Trophoblast cell (in vitro differentiated cells and primary cell): ENCODE data around the gene MTG1.
A peak's percentile ranks its signal among the peaks of the same experiment; 100 is the strongest.
"Not testable (repeated sequence)": the region's sequence is repeated elsewhere in the genome, so short reads cannot be mapped to it uniquely, and the experiment has no call there.

ENCODE experiments used
- DNase-seq, 2 donors: peaks; one replicate each; pipeline ENCODE4 v3.0.0-alpha.2; 2016
- H2AFZ ChIP-seq: 2 replicates; pipeline ENCODE4 v1.6.1; 2013; ENCODE audit warnings: low read length, moderate library complexity, mild to moderate bottlenecking; ENCODE audit not compliant: insufficient read depth, poor library complexity
- H2AK5ac ChIP-seq: 2 replicates; pipeline ENCODE4 v1.6.1; 2013; ENCODE audit warnings: mild to moderate bottlenecking, low read length
- H2BK120ac ChIP-seq: 2 replicates; pipeline ENCODE4 v1.6.1; 2013; ENCODE audit warnings: low read length, mild to moderate bottlenecking, moderate library complexity; ENCODE audit not compliant: insufficient read depth, poor library complexity
- H2BK12ac ChIP-seq: 2 replicates; pipeline ENCODE4 v1.6.1; 2013; ENCODE audit warnings: mild to moderate bottlenecking, low read length, moderate library complexity
- H2BK5ac ChIP-seq: 2 replicates; pipeline ENCODE4 v1.6.1; 2013; ENCODE audit warnings: low read length, low read depth, moderate library complexity, mild to moderate bottlenecking; ENCODE audit not compliant: poor library complexity
- H3K14ac ChIP-seq: 2 replicates; pipeline ENCODE4 v1.6.1; 2013; ENCODE audit warnings: mild to moderate bottlenecking, low read length
- H3K18ac ChIP-seq: 2 replicates; pipeline ENCODE4 v1.6.1; 2013; ENCODE audit warnings: mild to moderate bottlenecking, low read length
- H3K23ac ChIP-seq: 2 replicates; pipeline ENCODE4 v1.6.1; 2013; ENCODE audit warnings: low read length
- H3K27ac ChIP-seq: 2 replicates; pipeline ENCODE4 v1.5.1; 2013; ENCODE audit warnings: low read depth, mild to moderate bottlenecking, inconsistent platforms, low read length, moderate library complexity
- H3K27me3 ChIP-seq: 2 replicates; pipeline ENCODE4 v1.6.1; 2013; ENCODE audit warnings: inconsistent platforms, mild to moderate bottlenecking, low read length, moderate library complexity; ENCODE audit not compliant: insufficient read depth
- H3K36me3 ChIP-seq, 2 experiments: 1 replicate in 1 of 2; 2 replicates in 1 of 2; pipeline ENCODE4 v1.6.1; 2013; ENCODE audit warnings: low read length in 2 of 2, mild to moderate bottlenecking in 2 of 2, moderate library complexity in 1 of 2; ENCODE audit not compliant: insufficient read depth in 2 of 2, control insufficient read depth in 1 of 2
- H3K4ac ChIP-seq: 2 replicates; pipeline ENCODE4 v1.6.1; 2013; ENCODE audit warnings: low read depth, mild to moderate bottlenecking, low read length, moderate library complexity
- H3K4me1 ChIP-seq, 2 experiments: 1 replicate in 1 of 2; 2 replicates in 1 of 2; pipeline ENCODE4 v1.6.1; 2013; ENCODE audit warnings: low read length in 2 of 2, mild to moderate bottlenecking in 2 of 2, moderate library complexity in 1 of 2; ENCODE audit not compliant: insufficient read depth in 2 of 2, control insufficient read depth in 1 of 2
- H3K4me2 ChIP-seq: 2 replicates; pipeline ENCODE4 v1.6.1; 2013; ENCODE audit warnings: inconsistent platforms, mild to moderate bottlenecking, low read length, moderate library complexity
- H3K4me3 ChIP-seq: 2 replicates; pipeline ENCODE4 v1.5.1; 2013; ENCODE audit warnings: mild to moderate bottlenecking, low read depth, low read length, inconsistent platforms
- H3K79me1 ChIP-seq: one replicate; pipeline ENCODE4 v1.6.1; 2013; ENCODE audit warnings: low read length
- H3K79me2 ChIP-seq: 2 replicates; pipeline ENCODE4 v1.6.1; 2013; ENCODE audit warnings: low read length, mild to moderate bottlenecking; ENCODE audit not compliant: control insufficient read depth, insufficient read depth, poor library complexity
- H3K9ac ChIP-seq: 2 replicates; pipeline ENCODE4 v1.6.1; 2013; ENCODE audit warnings: mild to moderate bottlenecking, low read length
- H3K9me3 ChIP-seq: 2 replicates; pipeline ENCODE4 v1.6.1; 2013; ENCODE audit warnings: low read depth, mild to moderate bottlenecking, control low read depth, inconsistent platforms, low read length; ENCODE audit not compliant: insufficient read depth
- H4K12ac ChIP-seq: 2 replicates; pipeline ENCODE4 v1.6.1; 2013; ENCODE audit warnings: low read depth, mild to moderate bottlenecking, low read length, moderate library complexity
- H4K8ac ChIP-seq: 2 replicates; pipeline ENCODE4 v1.6.1; 2013; ENCODE audit warnings: low read depth, mild to moderate bottlenecking, low read length, moderate library complexity
- H4K91ac ChIP-seq: one replicate; pipeline ENCODE4 v1.6.1; 2013; ENCODE audit warnings: low read depth, mild to moderate bottlenecking, low read length, moderate library complexity
- WGBS: extraction: QIAGEN DNeasy Blood & Tissue Kit; methylation state at CpG from one replicate; pipeline ENCODE4 v1.1.7; 2013; ENCODE audit warnings: missing lambda C conversion rate; ENCODE audit not compliant: insufficient read length, insufficient coverage; ENCODE audit errors: extremely low coverage; 5-methylcytosine and 5-hydroxymethylcytosine counted together

The MTG1 gene

GRCh38 chr10:133365461-133366129 is 28.4 kb upstream of the MTG1 start:
- Histone ChIP-seq H2AFZ (no peak overlapping the region), H2AK5ac (no peak overlapping the region)
- WGBS, result no CpG with 5 or more reads among the region's 13 CpGs

GRCh38 chr10:133366130-133366478 is 27.9 kb upstream of the MTG1 start:
- H3K27me3 ChIP-seq, result no peaks in the 10 kb centered on the region

More at GRCh38 chr10:133365461-133366129, 28.4 kb upstream of the MTG1 start:
- H3K18ac ChIP-seq, result no peak overlapping the region
- peaks cover 67 to 68% of the 10 kb centered on the region in 2 experiments for H3K36me3 ChIP-seq
- H3K14ac ChIP-seq, result no peak overlapping the region
- no peak overlapping the region for H3K4ac ChIP-seq
- H4K8ac ChIP-seq, result no peak overlapping the region
- H3K27me3 ChIP-seq, result no peaks in the 10 kb centered on the region
- H3K4me1 ChIP-seq, result no peaks in the 10 kb centered on the region
- no peak overlapping the region for H2BK12ac ChIP-seq
- H2BK120ac ChIP-seq, result no peak overlapping the region
- H3K4me2 ChIP-seq, result no peak overlapping the region
- no peak overlapping the region for H4K91ac ChIP-seq
- H3K4me3 ChIP-seq, result no peak overlapping the region
- no peak overlapping the region for H3K27ac ChIP-seq
- H3K79me1 ChIP-seq, result no peaks in the 10 kb centered on the region
- no peak overlapping the region for H3K9ac ChIP-seq
- H3K23ac ChIP-seq, result no peak overlapping the region
- no peak overlapping the region for H4K12ac ChIP-seq
- DNase-seq, result peak; percentile 57 to 67
- H2BK5ac ChIP-seq, result no peak overlapping the region
- no peaks in the 10 kb centered on the region for H3K79me2 ChIP-seq
- H3K9me3 ChIP-seq, result peaks cover 5% of the 10 kb centered on the region

DNA sequence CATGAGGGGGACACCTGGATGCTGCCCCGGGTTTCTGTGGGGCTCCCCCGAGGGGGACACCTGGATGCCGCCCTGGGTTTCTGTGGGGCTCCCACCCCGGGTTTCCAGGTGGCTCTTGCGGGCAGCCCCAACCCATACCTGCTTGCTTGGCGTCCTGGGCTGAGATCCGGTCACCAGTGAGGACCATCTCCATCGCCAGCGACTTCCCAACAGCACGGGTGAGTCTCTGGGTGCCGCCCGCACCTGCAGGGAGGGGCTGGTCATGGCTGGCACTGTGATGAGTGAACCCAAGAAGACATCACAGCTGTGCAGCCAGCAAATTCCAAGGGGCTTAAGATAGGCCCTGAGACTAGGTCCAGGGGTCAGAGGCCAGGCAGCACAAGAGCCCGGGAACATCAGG is 27.2 kb upstream of the MTG1 start:
- Histone ChIP-seq H3K23ac (no peak overlapping the region), H2AFZ (no peak overlapping the region), H2AK5ac (no peak overlapping the region), H3K4ac (no peak overlapping the region), H3K4me2 (no peak overlapping the region), H3K18ac (no peak overlapping the region), H2BK12ac (no peak overlapping the region), H2BK120ac (no peak overlapping the region), H3K27me3 (no peaks in the 10 kb centered on the region), H3K4me1 (no peaks in the 10 kb centered on the region), H3K9me3 (peaks cover 4% of the 10 kb centered on the region), H3K4me3 (peak overlapping the region; percentile 13), H3K79me2 (no peaks in the 10 kb centered on the region), H3K36me3 (peaks cover 67 to 76% of the 10 kb centered on the region in 2 experiments), H3K14ac (no peak overlapping the region), H3K9ac (no peak overlapping the region), H3K27ac (no peak overlapping the region), H2BK5ac (no peak overlapping the region), H3K79me1 (no peaks in the 10 kb centered on the region), H4K12ac (no peak overlapping the region), H4K91ac (no peak overlapping the region), H4K8ac (no peak overlapping the region)
- WGBS, result no CpG with 5 or more reads among the region's 13 CpGs
- DNase-seq, result no peak

More at GRCh38 chr10:133366130-133366478, 27.9 kb upstream of the MTG1 start:
- no CpG with 5 or more reads among the region's 17 CpGs for WGBS
- H4K12ac ChIP-seq, result no peak overlapping the region
- no peak overlapping the region for H2BK12ac ChIP-seq
- peaks cover 69 to 70% of the 10 kb centered on the region in 2 experiments for H3K36me3 ChIP-seq
- H2AK5ac ChIP-seq, result no peak overlapping the region
- H3K27ac ChIP-seq, result no peak overlapping the region
- H3K23ac ChIP-seq, result no peak overlapping the region
- no peak overlapping the region for H3K14ac ChIP-seq
- H4K91ac ChIP-seq, result no peak overlapping the region
- no peak overlapping the region for H3K9ac ChIP-seq
- no peak overlapping the region for H4K8ac ChIP-seq
- no peaks in the 10 kb centered on the region for H3K79me2 ChIP-seq
- peaks cover 5% of the 10 kb centered on the region for H3K9me3 ChIP-seq
- H2BK5ac ChIP-seq, result no peak overlapping the region
- H3K4me2 ChIP-seq, result no peak overlapping the region
- H3K4me1 ChIP-seq, result no peaks in the 10 kb centered on the region
- H3K4me3 ChIP-seq, result no peak overlapping the region
- no peak overlapping the region for H3K18ac ChIP-seq
- no peak overlapping the region for H2BK120ac ChIP-seq
- no peak overlapping the region for H3K4ac ChIP-seq
- no peak overlapping the region for H2AFZ ChIP-seq
- H3K79me1 ChIP-seq, result no peaks in the 10 kb centered on the region
- no peak for DNase-seq

- not testable (repeated sequence) for DNase-seq, H3K9me3 ChIP-seq, H3K23ac ChIP-seq, H3K27ac ChIP-seq, H2BK5ac ChIP-seq, H4K12ac ChIP-seq, H3K4me1 ChIP-seq, H2AK5ac ChIP-seq, H3K14ac ChIP-seq, H2AFZ ChIP-seq, H3K79me2 ChIP-seq, H3K27me3 ChIP-seq, H3K4me2 ChIP-seq, H3K4ac ChIP-seq, H2BK12ac ChIP-seq, H2BK120ac ChIP-seq, H3K9ac ChIP-seq, H3K4me3 ChIP-seq, H4K8ac ChIP-seq, H3K18ac ChIP-seq, H3K79me1 ChIP-seq, H4K91ac ChIP-seq
- peaks cover 60 to 70% of the 10 kb centered on the region in 2 experiments for H3K36me3 ChIP-seq
- no CpG with 5 or more reads among the region's 7 CpGs for WGBS
Measured at GRCh38 chr10:133367461-133367860, 26.5 kb upstream of the MTG1 start.
